HG03159 (cell line): Measurements from ENCODE around the gene LAMA5.

Experiments used
- ATAC-seq: cut with Tn5 transposase; IDR thresholded peaks from one replicate; pipeline ENCODE4 v1.9.1; 2021; ENCODE audit warnings: mild to moderate bottlenecking, moderate library complexity; ENCODE audit not compliant: unreplicated experiment

The LAMA5 gene

GRCh38 chr20:62370807-62371587, 3.9 kb upstream of the LAMA5 start:
- no peak for ATAC-seq

- no peak for ATAC-seq
Measured at GRCh38 chr20:62370115-62370806, 3.1 kb upstream of the LAMA5 start.

- no peak for ATAC-seq
Measured at GRCh38 chr20:62369815-62370114, 2.7 kb upstream of the LAMA5 start.

GRCh38 chr20:62368976-62369814, 2.1 kb upstream of the LAMA5 start:
- ATAC-seq = no peak

- no peak for ATAC-seq
Measured at GRCh38 chr20:62368392-62368975, 1.4 kb upstream of the LAMA5 start.

- no peak for ATAC-seq
Measured at GRCh38 chr20:62367633-62368391, 700 bp upstream of the LAMA5 start.

GRCh38 chr20:62366370-62367135, 559 bp downstream of the LAMA5 start:
- no peak for ATAC-seq

- ATAC-seq = no peak
Measured at GRCh38 chr20:62365814-62366369, 1.2 kb downstream of the LAMA5 start.

- no peak for ATAC-seq
Measured at GRCh38 chr20:62364911-62365736, 2.0 kb downstream of the LAMA5 start.

GRCh38 chr20:62363920-62364851, 2.9 kb downstream of the LAMA5 start:
- ATAC-seq = no peak

GRCh38 chr20:62362991-62363919, 3.9 kb downstream of the LAMA5 start:
- ATAC-seq = no peak

GRCh38 chr20:62362590-62362940, 4.5 kb downstream of the LAMA5 start:
- no peak for ATAC-seq

GRCh38 chr20:62361799-62362589, 5.1 kb downstream of the LAMA5 start:
- no peak for ATAC-seq

GRCh38 chr20:62360854-62361798, 6.0 kb downstream of the LAMA5 start:
- ATAC-seq = no peak
